ENCODE results near the gene MOV10.
"Not testable (repeated sequence)": the region's sequence is repeated elsewhere in the genome, so short reads cannot be mapped to it uniquely, and the experiment has no call there.

MOV10 gene

DNA sequence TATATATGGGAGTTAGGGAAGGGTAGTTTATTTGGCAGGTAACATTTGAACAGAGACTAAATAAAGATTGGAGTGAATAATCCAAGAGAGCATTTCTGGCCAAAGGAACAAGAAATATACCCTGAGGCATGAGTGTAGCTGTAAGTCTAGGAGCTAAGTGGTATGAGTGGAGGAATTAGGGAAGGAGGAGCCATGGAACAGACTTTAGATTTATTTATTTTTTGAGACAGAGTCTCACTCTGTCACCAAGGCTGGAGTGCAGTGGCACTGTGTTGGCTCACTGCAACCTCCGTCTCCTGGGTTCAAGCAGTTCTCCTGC lies 36.4 kb upstream of the MOV10 start:
- no peak overlapping the region for H2AK5ac ChIP-seq (ENCODE audit: low read depth, low read length)
- peaks cover 0 to 29% of the 10 kb centered on the region in 2 donors for H3K36me3 ChIP-seq (replicated peaks in 1 of 2; ENCODE audit: control insufficient read depth in 2 of 2, insufficient read depth in 2 of 2, low read length in 2 of 2)
- H2BK12ac ChIP-seq (ENCODE audit: low read length): no peak overlapping the region
- H3K9me3 ChIP-seq (replicated peaks in 1 of 2; ENCODE audit: control insufficient read depth in 2 of 2, insufficient read depth in 1 of 2, low read depth in 1 of 2, low read length in 2 of 2): peaks cover 0 to 12% of the 10 kb centered on the region in 2 donors
- no peak overlapping the region for H2BK120ac ChIP-seq (ENCODE audit: low read depth, low read length)
- H4K91ac ChIP-seq (ENCODE audit: low read depth, low read length, poor library complexity): no peak overlapping the region
- WGBS, 2 donors (ENCODE audit: extremely low coverage in 2 of 2, insufficient read length in 2 of 2, insufficient replicate concordance in 1 of 2): no CpG with 5 or more reads among the region's 1 CpG
- no peak overlapping the region for H2AFZ ChIP-seq (ENCODE audit: low read length)
- H2BK15ac ChIP-seq (ENCODE audit: low read length): no peak overlapping the region
- no peak overlapping the region for H3K4ac ChIP-seq (ENCODE audit: low read length)
- H3K27ac ChIP-seq (replicated peaks; ENCODE audit: low read length): no peak overlapping the region
- H3K4me3 ChIP-seq (ENCODE audit: low read length in 2 of 2): no peak overlapping the region
- peaks cover 2% of the 10 kb centered on the region for H3K79me1 ChIP-seq (ENCODE audit: low read depth, low read length)
- H3K4me2 ChIP-seq (ENCODE audit: insufficient read depth, low read length, poor library complexity, severe bottlenecking): no peak overlapping the region
- H3K14ac ChIP-seq (ENCODE audit: low read length): no peak overlapping the region
- no peak for DNase-seq (ENCODE audit: low spot score)
- no peak overlapping the region for H4K8ac ChIP-seq (ENCODE audit: low read depth, low read length)
- no peak overlapping the region for H3K23ac ChIP-seq (ENCODE audit: low read depth, low read length, poor library complexity)
- H2BK5ac ChIP-seq (ENCODE audit: low read length): no peak overlapping the region
- no peaks in the 10 kb centered on the region for H3K4me1 ChIP-seq (ENCODE audit: control insufficient read depth in 2 of 2, insufficient read depth in 1 of 2, low read depth in 1 of 2, low read length in 2 of 2)
- no peaks in the 10 kb centered on the region for H3K27me3 ChIP-seq (ENCODE audit: control insufficient read depth in 3 of 3, insufficient read depth in 3 of 3, low read depth in 1 of 3, low read length in 3 of 3)
- H3K9ac ChIP-seq (ENCODE audit: low read depth, low read length, poor library complexity): no peak overlapping the region
- H3K18ac ChIP-seq (ENCODE audit: low read length): no peak overlapping the region

DNA sequence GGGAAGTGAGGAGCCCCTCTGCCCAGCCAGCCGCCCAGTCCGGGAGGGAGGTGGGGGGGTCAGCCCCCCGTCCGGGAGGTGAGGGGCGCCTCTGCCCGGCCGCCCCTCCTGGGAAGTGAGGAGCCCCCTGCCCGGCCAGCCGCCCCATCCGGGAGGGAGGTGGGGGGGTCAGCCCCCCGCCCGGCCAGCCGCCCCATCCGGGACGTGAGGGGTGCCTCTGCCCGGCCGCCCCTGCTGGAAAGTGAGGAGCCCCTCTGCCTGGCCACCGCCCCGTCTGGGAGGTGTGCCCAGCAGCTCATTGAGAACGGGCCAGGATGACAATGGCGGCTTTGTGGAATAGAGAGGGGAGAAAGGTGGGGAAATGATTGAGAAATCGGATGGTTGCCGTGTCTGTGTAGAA lies 34.0 kb upstream of the MOV10 start:
- not testable (repeated sequence) for H4K8ac ChIP-seq (ENCODE audit: low read depth, low read length); H3K27ac ChIP-seq (replicated peaks; ENCODE audit: low read length); H3K18ac ChIP-seq (ENCODE audit: low read length); H3K79me1 ChIP-seq (ENCODE audit: low read depth, low read length); H2BK120ac ChIP-seq (ENCODE audit: low read depth, low read length); H2BK15ac ChIP-seq (ENCODE audit: low read length); H3K4me3 ChIP-seq (ENCODE audit: low read length in 2 of 2); H3K23ac ChIP-seq (ENCODE audit: low read depth, low read length, poor library complexity); H4K91ac ChIP-seq (ENCODE audit: low read depth, low read length, poor library complexity); H3K4ac ChIP-seq (ENCODE audit: low read length); H3K9me3 ChIP-seq (replicated peaks in 1 of 2; ENCODE audit: control insufficient read depth in 2 of 2, insufficient read depth in 1 of 2, low read depth in 1 of 2, low read length in 2 of 2); H2BK5ac ChIP-seq (ENCODE audit: low read length); H3K14ac ChIP-seq (ENCODE audit: low read length); H2AK5ac ChIP-seq (ENCODE audit: low read depth, low read length); DNase-seq (ENCODE audit: low spot score); H3K4me2 ChIP-seq (ENCODE audit: insufficient read depth, low read length, poor library complexity, severe bottlenecking); H2BK12ac ChIP-seq (ENCODE audit: low read length); H3K9ac ChIP-seq (ENCODE audit: low read depth, low read length, poor library complexity); H3K4me1 ChIP-seq (ENCODE audit: control insufficient read depth in 2 of 2, insufficient read depth in 1 of 2, low read depth in 1 of 2, low read length in 2 of 2); H2AFZ ChIP-seq (ENCODE audit: low read length); H3K27me3 ChIP-seq (ENCODE audit: control insufficient read depth in 3 of 3, insufficient read depth in 3 of 3, low read depth in 1 of 3, low read length in 3 of 3)
- no CpG with 5 or more reads among the region's 23 CpGs for WGBS, 2 donors (ENCODE audit: extremely low coverage in 2 of 2, insufficient read length in 2 of 2, insufficient replicate concordance in 1 of 2)
- H3K36me3 ChIP-seq (replicated peaks in 1 of 2; ENCODE audit: control insufficient read depth in 2 of 2, insufficient read depth in 2 of 2, low read length in 2 of 2): peaks cover 2 to 45% of the 10 kb centered on the region in 2 donors

DNA sequence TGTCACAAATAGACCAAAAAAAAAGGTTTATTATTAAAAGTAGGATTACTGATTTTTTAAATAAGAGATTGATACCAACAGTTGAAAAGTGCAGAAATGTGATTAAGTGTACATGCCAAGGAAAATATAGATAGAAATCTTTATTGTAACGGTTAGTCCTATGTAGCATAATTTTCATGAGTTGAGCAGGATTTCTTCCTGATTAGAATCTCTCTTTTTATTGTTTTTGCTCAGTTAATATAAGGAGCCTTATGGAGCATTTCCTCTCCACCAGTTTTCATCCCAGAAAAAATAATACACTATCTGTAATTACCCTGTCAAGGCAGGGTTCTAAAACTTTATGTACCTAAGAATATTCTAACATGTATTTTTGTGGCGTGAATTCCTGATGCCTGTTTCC lies 31.4 kb upstream of the MOV10 start:
- Histone ChIP-seq H2BK15ac (ENCODE audit: low read length) (no peak overlapping the region), H2BK120ac (ENCODE audit: low read depth, low read length) (no peak overlapping the region), H3K27me3 (ENCODE audit: control insufficient read depth in 3 of 3, insufficient read depth in 3 of 3, low read depth in 1 of 3, low read length in 3 of 3) (no peaks in the 10 kb centered on the region), H3K23ac (ENCODE audit: low read depth, low read length, poor library complexity) (no peak overlapping the region), H3K4me1 (ENCODE audit: control insufficient read depth in 2 of 2, insufficient read depth in 1 of 2, low read depth in 1 of 2, low read length in 2 of 2) (no peaks in the 10 kb centered on the region), H2AK5ac (ENCODE audit: low read depth, low read length) (no peak overlapping the region), H4K91ac (ENCODE audit: low read depth, low read length, poor library complexity) (no peak overlapping the region), H3K79me1 (ENCODE audit: low read depth, low read length) (peaks cover 3% of the 10 kb centered on the region), H4K8ac (ENCODE audit: low read depth, low read length) (no peak overlapping the region), H2AFZ (ENCODE audit: low read length) (no peak overlapping the region), H3K18ac (ENCODE audit: low read length) (no peak overlapping the region), H3K4me3 (ENCODE audit: low read length in 2 of 2) (no peak overlapping the region), H3K14ac (ENCODE audit: low read length) (no peak overlapping the region), H3K36me3 (replicated peaks in 1 of 2; ENCODE audit: control insufficient read depth in 2 of 2, insufficient read depth in 2 of 2, low read length in 2 of 2) (peaks cover 2 to 56% of the 10 kb centered on the region in 2 donors), H3K9ac (ENCODE audit: low read depth, low read length, poor library complexity) (no peak overlapping the region), H2BK5ac (ENCODE audit: low read length) (no peak overlapping the region), H2BK12ac (ENCODE audit: low read length) (no peak overlapping the region), H3K9me3 (replicated peaks in 1 of 2; ENCODE audit: control insufficient read depth in 2 of 2, insufficient read depth in 1 of 2, low read depth in 1 of 2, low read length in 2 of 2) (peaks cover 3 to 11% of the 10 kb centered on the region in 2 donors), H3K4ac (ENCODE audit: low read length) (no peak overlapping the region), H3K4me2 (ENCODE audit: insufficient read depth, low read length, poor library complexity, severe bottlenecking) (no peak overlapping the region), H3K27ac (replicated peaks; ENCODE audit: low read length) (no peak overlapping the region)
- WGBS, 2 donors (ENCODE audit: extremely low coverage in 2 of 2, insufficient read length in 2 of 2, insufficient replicate concordance in 1 of 2): no CpG with 5 or more reads among the region's 2 CpGs
- DNase-seq (ENCODE audit: low spot score): no peak

DNA sequence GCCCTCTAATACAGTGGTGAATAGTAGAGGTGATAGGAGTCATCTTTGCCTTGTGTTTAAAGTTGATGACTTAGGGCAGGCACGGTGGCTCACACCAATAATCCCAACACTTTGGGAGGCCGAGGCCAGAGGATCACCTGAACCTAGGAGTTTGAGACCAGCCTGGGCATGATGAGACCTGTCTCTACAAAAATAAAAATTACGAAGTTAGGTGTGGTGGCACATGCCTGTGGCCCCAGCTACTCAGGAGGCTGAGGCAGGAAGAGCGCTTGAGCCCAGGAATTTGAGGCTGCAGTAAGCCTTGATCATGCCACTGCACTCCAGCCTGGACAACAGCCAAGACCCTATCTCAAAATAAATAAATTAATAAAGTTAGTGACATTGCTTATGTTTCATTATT lies 28.2 kb upstream of the MOV10 start:
- H2BK12ac ChIP-seq (ENCODE audit: low read length): no peak overlapping the region
- H3K27me3 ChIP-seq (ENCODE audit: control insufficient read depth in 3 of 3, insufficient read depth in 3 of 3, low read depth in 1 of 3, low read length in 3 of 3): no peaks in the 10 kb centered on the region
- no peak overlapping the region for H3K4me3 ChIP-seq (ENCODE audit: low read length in 2 of 2)
- WGBS, 2 donors (ENCODE audit: extremely low coverage in 2 of 2, insufficient read length in 2 of 2, insufficient replicate concordance in 1 of 2): no CpG with 5 or more reads among the region's 4 CpGs
- H3K4me2 ChIP-seq (ENCODE audit: insufficient read depth, low read length, poor library complexity, severe bottlenecking): no peak overlapping the region
- no peak overlapping the region for H3K18ac ChIP-seq (ENCODE audit: low read length)
- no peak overlapping the region for H2BK5ac ChIP-seq (ENCODE audit: low read length)
- DNase-seq (ENCODE audit: low spot score): no peak
- no peak overlapping the region for H2BK120ac ChIP-seq (ENCODE audit: low read depth, low read length)
- H3K9ac ChIP-seq (ENCODE audit: low read depth, low read length, poor library complexity): no peak overlapping the region
- no peak overlapping the region for H4K91ac ChIP-seq (ENCODE audit: low read depth, low read length, poor library complexity)
- H3K23ac ChIP-seq (ENCODE audit: low read depth, low read length, poor library complexity): no peak overlapping the region
- no peak overlapping the region for H3K14ac ChIP-seq (ENCODE audit: low read length)
- no peak overlapping the region for H3K27ac ChIP-seq (replicated peaks; ENCODE audit: low read length)
- no peak overlapping the region for H3K4ac ChIP-seq (ENCODE audit: low read length)
- H4K8ac ChIP-seq (ENCODE audit: low read depth, low read length): no peak overlapping the region
- H3K9me3 ChIP-seq (replicated peaks in 1 of 2; ENCODE audit: control insufficient read depth in 2 of 2, insufficient read depth in 1 of 2, low read depth in 1 of 2, low read length in 2 of 2): peaks cover 3 to 5% of the 10 kb centered on the region in 2 donors
- H2AK5ac ChIP-seq (ENCODE audit: low read depth, low read length): no peak overlapping the region
- no peak overlapping the region for H2BK15ac ChIP-seq (ENCODE audit: low read length)
- H3K79me1 ChIP-seq (ENCODE audit: low read depth, low read length): peaks cover 3% of the 10 kb centered on the region
- no peaks in the 10 kb centered on the region for H3K4me1 ChIP-seq (ENCODE audit: control insufficient read depth in 2 of 2, insufficient read depth in 1 of 2, low read depth in 1 of 2, low read length in 2 of 2)
- H2AFZ ChIP-seq (ENCODE audit: low read length): no peak overlapping the region
- peaks cover 4 to 83% of the 10 kb centered on the region in 2 donors for H3K36me3 ChIP-seq (replicated peaks in 1 of 2; ENCODE audit: control insufficient read depth in 2 of 2, insufficient read depth in 2 of 2, low read length in 2 of 2)
